ENCODE data around the gene TMPRSS15.

The TMPRSS15 gene

DNA sequence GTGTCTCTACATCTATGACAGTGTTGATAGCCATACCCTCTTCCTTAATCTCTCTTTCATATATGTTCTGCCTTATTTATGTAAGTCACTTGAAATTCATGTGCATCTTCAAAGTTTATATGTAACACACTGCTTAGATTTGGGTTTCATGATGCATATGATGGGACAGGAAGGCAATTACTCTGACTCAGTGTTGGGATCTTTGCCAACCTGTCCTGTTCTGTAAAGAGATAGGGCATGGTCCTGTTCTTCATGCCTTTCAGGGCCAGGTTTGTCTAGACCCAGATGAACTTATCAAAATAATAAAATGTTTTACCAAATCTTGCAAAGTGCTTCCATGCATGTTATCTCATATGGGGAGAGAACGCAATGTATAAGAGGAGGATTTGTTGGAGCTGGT, 69.5 kb downstream of the TMPRSS15 start:
- in situ Hi-C loops (cut with HindIII; ENCODE audit: low sequenced_read_pairs), result no loop called here
- H3K4me3 ChIP-seq (ENCODE audit: low read depth, low read length), result no peak overlapping the region
- no peak for DNase-seq (ENCODE audit: low read depth)
- no peak for TF ChIP-seq CTCF (IDR thresholded peaks at IDR 0.05; ENCODE audit: low read depth, low read length, missing control alignments)

DNA sequence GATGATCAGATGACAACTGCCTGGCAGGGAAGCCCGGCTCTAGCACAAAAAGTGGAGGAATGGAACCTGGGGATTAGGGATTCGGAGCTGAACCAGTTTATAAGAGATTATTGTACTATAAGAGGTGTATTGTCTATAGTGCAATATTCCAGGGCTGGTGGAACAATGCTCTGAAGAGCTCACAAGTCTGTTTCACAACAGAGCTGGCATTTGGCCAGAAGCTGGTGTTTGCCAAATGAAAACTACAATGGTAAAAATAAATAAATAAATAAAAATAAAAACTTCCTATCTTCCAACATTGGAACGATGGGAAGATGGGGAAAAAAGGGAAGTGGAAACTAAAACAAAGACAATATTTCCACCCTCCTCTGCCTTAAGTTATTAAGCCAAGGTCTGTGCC, 85.4 kb downstream of the TMPRSS15 start:
- no peak overlapping the region for H3K4me3 ChIP-seq (ENCODE audit: low read depth, low read length)
- in situ Hi-C loops (cut with HindIII; ENCODE audit: low sequenced_read_pairs), result no loop called here
- no peak for DNase-seq (ENCODE audit: low read depth)
- TF ChIP-seq CTCF (IDR thresholded peaks at IDR 0.05; ENCODE audit: low read depth, low read length, missing control alignments), result no peak

DNA sequence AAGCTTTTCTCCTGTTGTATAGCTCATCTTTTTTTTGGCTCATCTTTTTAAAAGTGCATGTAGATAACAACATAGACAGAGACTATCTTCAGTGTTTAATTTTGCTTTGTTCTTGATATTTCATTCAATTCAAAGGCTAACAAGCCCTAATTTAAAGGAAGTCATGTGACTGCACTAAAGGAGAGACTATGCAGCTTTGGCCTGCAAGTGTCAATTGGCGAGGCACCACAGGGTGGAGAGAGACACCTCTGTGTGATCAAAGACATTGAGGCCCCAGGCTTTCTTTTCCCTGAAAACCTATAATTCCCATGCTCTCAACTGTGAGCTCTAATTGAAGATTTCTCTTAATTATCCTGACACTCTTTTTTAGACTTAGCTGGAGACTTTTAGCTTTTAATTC, 105.4 kb downstream of the TMPRSS15 start:
- DNase-seq (ENCODE audit: low read depth), result no peak
- TF ChIP-seq CTCF (IDR thresholded peaks at IDR 0.05; ENCODE audit: low read depth, low read length, missing control alignments), result no peak
- no peak overlapping the region for H3K4me3 ChIP-seq (ENCODE audit: low read depth, low read length)
- in situ Hi-C loops (cut with HindIII; ENCODE audit: low sequenced_read_pairs), result no loop called here

DNA sequence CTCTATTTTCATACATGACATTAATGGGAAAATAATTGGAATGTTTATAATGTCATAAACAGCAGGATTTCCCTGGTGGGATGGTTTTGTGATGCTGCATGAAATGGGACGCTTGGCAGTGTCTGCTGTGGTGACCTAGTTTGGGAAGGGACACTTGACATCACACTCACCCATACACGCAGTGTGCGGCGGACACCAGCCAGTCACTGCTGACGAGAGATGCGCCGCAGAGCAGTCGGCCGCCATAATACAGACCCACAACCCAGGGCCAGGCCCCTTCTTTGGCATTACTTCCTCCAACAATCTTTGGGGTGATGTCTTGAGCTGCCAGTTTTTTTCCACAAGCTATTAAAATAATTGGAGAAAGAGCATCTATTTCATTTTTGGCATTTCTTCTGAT, 109.5 kb downstream of the TMPRSS15 start:
- in situ Hi-C loops (cut with HindIII; ENCODE audit: low sequenced_read_pairs), result no loop called here
- no peak overlapping the region for H3K4me3 ChIP-seq (ENCODE audit: low read depth, low read length)
- no peak for DNase-seq (ENCODE audit: low read depth)
- no peak for TF ChIP-seq CTCF (IDR thresholded peaks at IDR 0.05; ENCODE audit: low read depth, low read length, missing control alignments)

GRCh38 chr21:18289876-18290275, 113.7 kb downstream of the TMPRSS15 start:
- TF ChIP-seq CTCF (IDR thresholded peaks at IDR 0.05; ENCODE audit: low read depth, low read length, missing control alignments), result no peak
- no peak overlapping the region for H3K4me3 ChIP-seq (ENCODE audit: low read depth, low read length)
- in situ Hi-C loops (cut with HindIII; ENCODE audit: low sequenced_read_pairs), result no loop called here
- no peak for DNase-seq (ENCODE audit: low read depth)

DNA sequence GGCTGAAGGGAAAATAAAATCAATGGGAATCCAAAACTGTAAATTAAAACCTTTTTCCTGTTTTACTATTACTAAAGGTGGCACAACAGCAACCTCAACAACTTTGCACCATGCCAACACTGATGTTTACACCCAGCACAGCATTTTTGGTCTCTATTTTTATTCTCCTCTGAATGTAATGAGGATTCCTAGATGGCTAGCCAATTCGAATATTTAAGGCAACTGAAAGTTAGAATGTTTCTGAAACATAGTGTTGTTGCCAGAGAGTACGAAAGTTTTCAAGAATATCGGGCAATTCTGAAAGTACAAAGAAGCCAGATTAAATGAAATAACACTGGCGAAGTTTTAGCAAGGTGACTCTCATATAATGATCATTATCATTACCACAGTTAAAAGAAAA, 118.2 kb downstream of the TMPRSS15 start:
- in situ Hi-C loops (cut with HindIII; ENCODE audit: low sequenced_read_pairs), result no loop called here
- DNase-seq (ENCODE audit: low read depth), result no peak
- no peak for TF ChIP-seq CTCF (IDR thresholded peaks at IDR 0.05; ENCODE audit: low read depth, low read length, missing control alignments)
- no peak overlapping the region for H3K4me3 ChIP-seq (ENCODE audit: low read depth, low read length)

DNA sequence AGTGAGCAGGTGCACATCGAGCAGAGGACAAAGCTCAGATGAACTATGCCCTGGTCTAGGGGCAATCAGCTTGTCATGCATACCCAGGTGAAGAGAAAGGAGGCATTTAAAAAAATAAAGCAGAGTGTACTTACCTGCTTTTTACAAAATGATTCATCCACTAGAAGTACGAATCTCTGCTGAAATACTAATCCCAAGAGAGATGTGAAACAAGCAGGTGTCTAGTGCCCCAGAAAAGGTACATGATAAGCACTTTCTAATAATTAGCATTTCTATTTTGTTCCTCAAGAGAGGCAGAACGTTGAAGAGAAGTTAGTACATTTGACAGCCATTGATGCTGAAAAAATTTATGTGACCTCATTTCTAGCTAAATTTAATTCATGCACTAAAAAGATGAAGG, 127.8 kb downstream of the TMPRSS15 start:
- DNase-seq (ENCODE audit: low read depth), result no peak
- TF ChIP-seq CTCF (IDR thresholded peaks at IDR 0.05; ENCODE audit: low read depth, low read length, missing control alignments), result no peak
- in situ Hi-C loops (cut with HindIII; ENCODE audit: low sequenced_read_pairs), result no loop called here

More for the DNA sequence above, 127.8 kb downstream of the TMPRSS15 start:
- H3K4me3 ChIP-seq (ENCODE audit: low read depth, low read length), result no peak overlapping the region
